GM19193 (cell line): ENCODE measurements around the gene MLST8.

Source experiments
- POLR2A ChIP-seq: IDR thresholded peaks from 4 replicates; pipeline ENCODE4 v1.6.1; 2011; ENCODE audit not compliant: insufficient read depth, insufficient read length; ENCODE audit errors: extremely low read depth

The MLST8 gene

DNA sequence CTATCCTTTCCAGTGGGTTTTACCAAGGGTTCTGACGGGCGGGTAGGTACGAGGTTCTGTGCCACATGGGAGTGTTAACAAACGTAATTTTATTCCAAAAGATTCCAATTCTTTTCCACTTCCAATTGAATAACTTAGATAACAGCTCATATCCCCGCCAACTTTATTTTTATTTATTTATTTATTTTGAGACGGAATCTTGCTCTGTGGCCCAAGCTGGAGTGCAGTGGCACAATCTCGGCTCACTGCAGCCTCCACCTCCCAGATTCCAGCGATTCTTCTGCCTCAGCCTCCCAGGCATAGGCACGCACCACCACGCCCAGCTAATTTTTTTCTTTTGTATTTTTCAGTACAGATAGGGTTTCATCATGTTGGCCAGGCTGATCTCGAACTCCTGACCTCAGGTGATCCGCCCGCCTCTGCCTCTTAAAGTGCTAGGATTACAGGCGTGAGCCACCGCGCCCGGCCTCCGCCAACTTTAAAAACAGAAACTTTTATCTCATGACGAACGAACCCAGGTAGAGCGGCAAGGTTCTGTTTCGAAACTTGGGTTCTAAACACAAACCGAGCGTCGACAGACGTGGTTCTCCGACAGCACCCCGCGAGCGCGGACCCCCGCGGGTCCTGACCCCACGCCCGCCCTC lies 45.5 kb downstream of the MLST8 start:
- no peak for TF ChIP-seq POLR2A

DNA sequence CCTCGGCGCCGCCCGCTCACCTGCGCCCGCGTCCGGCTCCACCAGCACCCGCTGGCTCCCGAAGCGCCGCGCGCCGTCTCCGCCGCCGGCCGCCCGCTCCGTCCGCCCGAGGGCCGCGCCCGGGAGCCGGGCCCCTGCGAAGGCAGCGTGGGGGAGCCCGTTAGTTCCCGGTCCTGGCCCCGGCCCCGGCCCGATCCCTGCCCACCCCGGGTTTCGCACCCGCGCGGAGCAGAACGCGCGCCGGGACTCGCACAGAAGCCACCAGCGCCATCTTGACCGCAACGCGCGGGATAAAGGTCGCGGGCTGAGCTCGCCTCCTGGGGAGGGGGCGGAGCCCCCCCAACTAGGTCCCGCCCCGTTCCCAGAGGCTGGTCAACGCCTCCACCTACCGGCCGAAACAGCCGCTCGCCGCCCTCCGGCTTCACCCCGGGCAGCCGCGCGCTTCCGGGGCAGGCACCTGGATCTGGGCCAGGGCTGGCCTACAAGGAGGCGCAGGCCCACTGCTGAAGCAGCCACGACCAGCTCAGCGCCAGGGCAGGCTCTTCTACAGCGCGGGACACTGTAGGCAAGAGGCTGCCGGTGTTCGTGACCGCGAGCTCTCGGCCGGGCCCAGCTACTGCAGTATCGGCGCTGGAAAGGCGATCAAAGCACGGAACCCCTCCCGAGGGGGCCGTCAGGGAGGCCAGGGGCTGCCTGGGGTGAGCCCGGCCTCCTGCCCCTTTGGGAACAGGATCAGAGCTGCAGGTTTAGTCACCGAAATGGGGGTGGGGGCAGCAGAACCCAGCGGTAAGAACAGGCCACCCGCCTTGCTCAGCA lies 46.2 kb downstream of the MLST8 start, which contains the start of gene ECI1:
Gene ECI1 (minus strand): TSS at position 292 of the 816 bp plus-strand sequence. CDS start 21 bp downstream, at position 271.
- TF ChIP-seq POLR2A, result peak; percentile 86

GRCh38 chr16:2252806-2253148 lies 47.5 kb downstream of the MLST8 start:
- TF ChIP-seq POLR2A, result no peak

DNA sequence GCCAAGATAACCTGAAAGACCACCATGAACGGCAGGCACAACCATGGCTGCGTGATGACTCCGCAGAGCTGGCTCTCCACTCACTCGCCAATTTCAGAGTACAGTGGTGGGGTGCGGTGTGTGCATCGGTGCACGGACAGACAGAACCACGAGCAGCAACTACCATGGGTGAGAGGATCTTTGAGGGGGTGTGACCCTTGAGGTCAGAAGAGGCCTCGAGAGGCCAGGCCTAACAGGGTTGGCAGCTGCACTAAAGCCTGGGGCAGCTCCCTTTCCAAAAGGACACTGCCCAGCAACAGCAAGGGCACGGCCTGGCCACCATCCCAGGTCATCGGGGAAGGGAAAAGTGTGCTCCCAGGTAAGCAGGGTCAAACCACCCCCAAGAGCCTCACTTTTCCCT lies 48.0 kb downstream of the MLST8 start:
- no peak for TF ChIP-seq POLR2A

DNA sequence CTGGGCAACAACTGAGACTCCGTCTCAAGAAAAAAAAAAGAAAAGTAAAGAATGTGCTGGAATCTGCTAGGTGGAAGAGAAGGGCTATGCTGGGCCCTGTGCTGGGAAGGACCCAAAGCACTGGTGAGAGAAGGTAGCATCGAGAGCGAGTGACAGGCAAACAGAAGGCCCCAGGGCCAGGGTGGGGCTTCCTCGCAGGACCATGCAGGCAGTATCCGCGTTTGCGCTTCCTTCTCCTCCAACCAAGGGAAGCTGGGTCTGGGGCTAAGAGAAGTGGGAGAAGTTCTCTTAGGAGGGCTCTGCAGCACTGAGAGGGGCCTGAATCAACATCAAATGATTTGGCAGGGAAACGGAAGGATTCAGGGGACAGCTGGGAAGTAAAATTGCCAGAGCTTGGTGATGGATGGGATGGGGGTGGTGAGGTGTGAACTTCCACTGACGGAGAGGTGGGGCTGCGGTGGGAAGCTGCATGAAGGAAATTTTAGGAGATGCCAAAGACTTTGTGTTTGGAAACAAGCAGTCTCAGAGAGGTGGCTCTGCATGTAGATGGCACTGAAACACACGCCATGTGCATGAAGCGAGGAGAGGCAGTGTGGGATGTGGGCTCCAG lies 51.4 kb downstream of the MLST8 start:
- TF ChIP-seq POLR2A, result no peak

GRCh38 chr16:2257726-2258125 lies 52.5 kb downstream of the MLST8 start:
- TF ChIP-seq POLR2A, result no peak
